Mesendoderm (in vitro differentiated cells): ENCODE results near the gene TSPAN14.

Experiments
- DNase-seq: peaks from one replicate; pipeline ENCODE4 v3.0.0; 2013
- H2AK5ac ChIP-seq: 2 replicates; pipeline ENCODE4 v1.6.1; 2013; ENCODE audit warnings: low read length, inconsistent platforms
- H2BK120ac ChIP-seq: 2 replicates; pipeline ENCODE4 v1.6.1; 2013; ENCODE audit warnings: low read depth, mild to moderate bottlenecking, low read length, moderate library complexity, mixed read lengths
- H2BK15ac ChIP-seq: replicated peaks from 2 replicates; pipeline ENCODE4 v1.6.1; 2013; ENCODE audit warnings: low read depth, mild to moderate bottlenecking, moderate library complexity
- H2BK5ac ChIP-seq: 2 replicates; pipeline ENCODE4 v1.6.1; 2013; ENCODE audit warnings: low read length, inconsistent platforms
- H3K18ac ChIP-seq: 2 replicates; pipeline ENCODE4 v1.6.1; 2013; ENCODE audit warnings: mild to moderate bottlenecking, low read length, mixed read lengths
- H3K23ac ChIP-seq: one replicate; pipeline ENCODE4 v1.6.1; 2013; ENCODE audit warnings: low read length
- H3K27ac ChIP-seq: 2 replicates; pipeline ENCODE4 v1.5.1; 2013; ENCODE audit warnings: low read depth, mild to moderate bottlenecking, inconsistent platforms, low read length, moderate library complexity
- H3K27me3 ChIP-seq: 2 replicates; pipeline ENCODE4 v1.6.1; 2013; ENCODE audit warnings: low read length, control low read depth, mild to moderate bottlenecking, inconsistent platforms; ENCODE audit not compliant: insufficient read depth, poor library complexity
- H3K36me3 ChIP-seq: 2 replicates; pipeline ENCODE4 v1.6.1; 2013; ENCODE audit warnings: low read length, inconsistent platforms; ENCODE audit not compliant: control insufficient read depth, insufficient read depth
- H3K4ac ChIP-seq: one replicate; pipeline ENCODE4 v1.6.1; 2013; ENCODE audit warnings: low read depth, mild to moderate bottlenecking, low read length, moderate library complexity
- H3K4me1 ChIP-seq: 2 replicates; pipeline ENCODE4 v1.6.1; 2013; ENCODE audit warnings: low read depth, low read length, inconsistent platforms; ENCODE audit not compliant: control insufficient read depth
- H3K4me2 ChIP-seq: 2 replicates; pipeline ENCODE4 v1.6.1; 2013; ENCODE audit warnings: low read length
- H3K4me3 ChIP-seq: 2 replicates; pipeline ENCODE4 v1.5.1; 2013; ENCODE audit warnings: mild to moderate bottlenecking, low read length
- H3K56ac ChIP-seq: one replicate; pipeline ENCODE4 v1.6.1; 2013; ENCODE audit warnings: low read length
- H3K79me1 ChIP-seq: 2 replicates; pipeline ENCODE4 v1.6.1; 2013; ENCODE audit warnings: low read length, inconsistent platforms
- H3K79me2 ChIP-seq: 2 replicates; pipeline ENCODE4 v1.6.1; 2013; ENCODE audit warnings: mild to moderate bottlenecking, low read length; ENCODE audit not compliant: control insufficient read depth, insufficient read depth
- H3K9ac ChIP-seq: 2 replicates; pipeline ENCODE4 v1.6.1; 2013; ENCODE audit warnings: low read length, inconsistent platforms
- H4K5ac ChIP-seq: one replicate; pipeline ENCODE4 v1.6.1; 2013; ENCODE audit warnings: low read length
- H4K8ac ChIP-seq: one replicate; pipeline ENCODE4 v1.6.1; 2013; ENCODE audit warnings: low read depth, mild to moderate bottlenecking, control low read depth, low read length, moderate library complexity
- WGBS: extraction: QIAGEN DNeasy Blood & Tissue Kit; methylation state at CpG from one replicate; pipeline ENCODE4 v1.1.7; 2013; ENCODE audit warnings: low lambda C conversion rate, missing lambda C conversion rate; ENCODE audit not compliant: insufficient coverage; ENCODE audit errors: extremely low coverage; 5-methylcytosine and 5-hydroxymethylcytosine counted together

Gene TSPAN14

DNA sequence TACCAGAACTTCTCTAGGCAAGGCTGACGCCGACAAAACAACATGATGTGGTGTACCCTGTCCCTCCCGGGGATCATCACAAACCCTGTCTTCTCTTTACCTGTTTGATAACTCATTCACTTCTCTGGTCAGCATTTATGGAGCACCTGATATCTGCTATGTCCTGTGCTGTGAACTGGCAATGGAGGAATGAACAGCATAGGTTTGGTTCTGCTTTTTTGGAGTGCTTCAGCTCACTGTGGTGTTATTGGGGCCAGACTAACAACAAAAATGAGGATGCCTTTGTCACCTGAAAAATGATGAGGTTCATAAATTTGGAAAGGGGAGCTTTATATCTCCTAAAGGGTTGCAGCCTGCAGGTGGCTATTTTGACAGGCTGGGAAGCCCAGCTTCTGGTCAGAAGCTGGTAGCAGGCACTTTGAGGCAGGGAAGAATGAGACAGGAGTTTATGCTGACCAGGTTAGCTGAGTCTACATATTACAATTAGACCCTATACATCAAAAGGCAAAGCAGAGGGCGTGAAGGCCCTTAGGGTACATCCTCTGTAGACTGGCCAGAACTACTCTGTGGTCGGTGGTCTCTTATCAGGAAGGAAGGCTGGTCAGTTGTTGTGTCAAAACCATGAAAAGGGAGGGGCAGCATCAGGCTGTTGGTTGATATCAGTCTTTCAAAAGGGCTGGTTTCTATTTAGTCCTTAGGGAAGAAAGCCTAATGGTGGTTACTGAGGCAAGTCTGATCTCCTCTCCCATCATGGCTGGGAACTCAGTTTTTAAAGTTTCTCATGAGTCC is 125.9 kb downstream of the TSPAN14 start:
- Histone ChIP-seq H3K18ac (no peak overlapping the region), H3K79me2 (no peaks in the 10 kb centered on the region), H3K27me3 (no peaks in the 10 kb centered on the region), H3K4me2 (no peak overlapping the region), H4K5ac (no peak overlapping the region), H3K4me3 (no peak overlapping the region), H3K56ac (no peak overlapping the region), H3K36me3 (no peaks in the 10 kb centered on the region), H2BK120ac (no peak overlapping the region), H3K4ac (no peak overlapping the region), H2BK5ac (no peak overlapping the region), H2BK15ac (no peak overlapping the region), H3K23ac (no peak overlapping the region), H2AK5ac (no peak overlapping the region), H3K9ac (no peak overlapping the region), H3K27ac (no peak overlapping the region), H3K4me1 (no peaks in the 10 kb centered on the region), H3K79me1 (no peaks in the 10 kb centered on the region), H4K8ac (no peak overlapping the region)
- DNase-seq: no peak
- no CpG with 5 or more reads among the region's 5 CpGs for WGBS

DNA sequence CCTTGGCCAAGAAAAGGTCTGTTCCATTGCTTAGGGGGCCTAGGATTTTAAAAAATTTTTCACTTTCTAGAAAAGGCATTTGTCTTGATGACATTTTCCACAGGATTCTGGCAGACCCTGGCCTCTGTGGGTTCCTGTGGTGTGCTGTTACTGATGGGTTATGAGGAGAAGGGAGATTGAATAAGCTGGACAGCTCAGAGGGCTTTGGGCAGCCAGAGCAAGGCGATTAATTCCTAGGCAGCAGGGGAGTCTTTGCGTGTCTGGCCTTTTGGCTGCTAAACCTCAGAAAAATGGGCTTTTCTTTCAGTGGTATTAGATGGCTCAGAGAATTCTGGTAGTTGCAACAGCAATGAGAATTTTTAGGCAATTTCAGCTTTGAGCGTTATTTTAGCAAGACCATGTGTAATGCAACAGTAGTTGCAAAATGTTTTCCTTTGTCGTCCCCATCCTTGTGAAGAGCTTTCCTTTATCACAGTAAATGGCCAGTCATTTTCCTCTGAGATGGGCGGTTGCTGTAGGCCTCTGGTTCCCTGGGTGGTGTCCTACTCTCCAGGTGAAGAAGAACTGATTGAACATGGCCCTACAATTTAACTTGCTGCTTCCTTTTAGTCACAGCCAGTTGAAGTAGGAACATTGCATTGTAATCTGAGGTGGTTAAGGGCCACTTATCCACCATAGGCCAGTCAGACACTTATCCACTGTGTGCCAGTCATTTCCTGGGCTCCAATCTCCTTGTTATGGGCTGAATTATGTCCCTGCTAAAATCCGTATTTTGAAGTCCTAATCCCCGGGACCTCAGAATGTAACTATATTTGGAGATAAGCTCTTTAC is 126.7 kb downstream of the TSPAN14 start:
- no peak overlapping the region for H2BK5ac ChIP-seq
- H3K36me3 ChIP-seq: no peaks in the 10 kb centered on the region
- no peaks in the 10 kb centered on the region for H3K4me1 ChIP-seq
- no peak overlapping the region for H3K4me3 ChIP-seq
- H3K9ac ChIP-seq: no peak overlapping the region
- WGBS: no CpG with 5 or more reads among the region's 7 CpGs
- no peaks in the 10 kb centered on the region for H3K27me3 ChIP-seq
- H3K56ac ChIP-seq: no peak overlapping the region
- no peaks in the 10 kb centered on the region for H3K79me2 ChIP-seq
- no peak overlapping the region for H3K23ac ChIP-seq
- H3K4ac ChIP-seq: no peak overlapping the region
- H3K27ac ChIP-seq: no peak overlapping the region
- no peak overlapping the region for H3K18ac ChIP-seq
- H3K79me1 ChIP-seq: no peaks in the 10 kb centered on the region
- H2BK15ac ChIP-seq: no peak overlapping the region
- no peak overlapping the region for H4K8ac ChIP-seq
- H2AK5ac ChIP-seq: no peak overlapping the region
- H4K5ac ChIP-seq: no peak overlapping the region
- H3K4me2 ChIP-seq: no peak overlapping the region
- no peak for DNase-seq
- H2BK120ac ChIP-seq: no peak overlapping the region

DNA sequence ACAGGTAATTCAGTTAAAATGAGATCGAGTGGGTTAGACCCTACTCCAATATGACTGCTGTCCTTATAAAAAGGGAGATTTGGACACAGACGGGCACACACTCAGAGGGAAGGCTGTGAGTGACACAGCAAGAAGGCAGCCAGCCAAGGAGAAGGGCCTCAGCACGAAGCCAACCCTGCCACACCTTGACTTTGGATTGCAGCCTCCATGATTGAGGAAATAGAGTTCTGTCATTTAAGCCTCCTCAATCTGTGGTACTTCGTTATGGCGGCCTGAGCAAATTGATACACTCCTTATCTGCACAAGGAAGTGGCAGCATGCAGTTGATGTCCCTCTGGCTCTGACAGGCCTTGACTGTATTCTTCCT is 127.3 kb downstream of the TSPAN14 start:
- WGBS: no CpG with 5 or more reads among the region's 5 CpGs
- H3K79me2 ChIP-seq: no peaks in the 10 kb centered on the region
- no peak for DNase-seq
- H3K4me3 ChIP-seq: no peak overlapping the region
- H2BK120ac ChIP-seq: no peak overlapping the region
- no peak overlapping the region for H4K5ac ChIP-seq
- no peak overlapping the region for H2AK5ac ChIP-seq
- no peak overlapping the region for H3K27ac ChIP-seq
- H3K79me1 ChIP-seq: no peaks in the 10 kb centered on the region
- H2BK5ac ChIP-seq: no peak overlapping the region
- no peak overlapping the region for H3K18ac ChIP-seq
- H3K56ac ChIP-seq: no peak overlapping the region
- no peak overlapping the region for H4K8ac ChIP-seq
- no peak overlapping the region for H3K4ac ChIP-seq
- no peak overlapping the region for H3K4me2 ChIP-seq
- H3K27me3 ChIP-seq: no peaks in the 10 kb centered on the region
- H3K36me3 ChIP-seq: no peaks in the 10 kb centered on the region
- H2BK15ac ChIP-seq: no peak overlapping the region
- H3K4me1 ChIP-seq: no peaks in the 10 kb centered on the region
- H3K23ac ChIP-seq: no peak overlapping the region
- H3K9ac ChIP-seq: no peak overlapping the region

DNA sequence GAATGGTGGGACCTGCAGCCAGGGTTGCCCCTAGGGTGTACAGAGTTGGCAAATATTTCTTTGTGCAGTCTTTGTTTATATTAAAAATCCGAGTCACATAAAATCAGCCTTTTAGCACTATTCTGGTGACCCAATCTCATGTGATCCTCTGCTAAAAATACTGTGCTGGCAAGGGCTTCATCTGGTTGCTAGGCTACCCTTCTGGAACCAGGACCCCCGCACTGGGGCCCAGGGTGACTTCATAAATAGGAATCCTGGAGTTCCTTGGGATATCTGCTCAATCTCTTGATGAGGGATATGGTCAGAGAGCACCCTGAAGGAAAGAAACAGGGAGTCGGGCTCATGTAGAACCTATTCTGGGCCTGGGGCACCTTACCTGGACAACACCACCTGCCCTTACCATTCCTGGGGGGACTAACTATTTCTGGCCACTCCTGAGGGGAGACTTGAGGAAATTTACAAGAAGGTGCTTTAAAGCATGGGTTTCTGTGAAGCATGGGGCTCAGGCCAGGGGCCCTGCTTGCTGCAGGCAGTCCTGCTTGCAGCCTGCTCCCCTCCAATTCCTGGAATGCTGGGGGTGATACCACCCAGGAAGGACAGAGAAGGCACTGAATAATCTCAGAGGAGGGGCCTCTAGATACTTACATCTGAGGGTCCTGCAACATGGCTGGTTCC is 128.3 kb downstream of the TSPAN14 start:
- H2BK120ac ChIP-seq: no peak overlapping the region
- no peak overlapping the region for H3K56ac ChIP-seq
- H3K4me1 ChIP-seq: no peaks in the 10 kb centered on the region
- H3K9ac ChIP-seq: no peak overlapping the region
- no peak overlapping the region for H2BK5ac ChIP-seq
- no peaks in the 10 kb centered on the region for H3K79me1 ChIP-seq
- no peaks in the 10 kb centered on the region for H3K79me2 ChIP-seq
- no peak overlapping the region for H2BK15ac ChIP-seq
- no peak overlapping the region for H3K4me2 ChIP-seq
- H3K27ac ChIP-seq: no peak overlapping the region
- no CpG with 5 or more reads among the region's 3 CpGs for WGBS
- no peaks in the 10 kb centered on the region for H3K36me3 ChIP-seq
- no peak overlapping the region for H3K4ac ChIP-seq
- no peak for DNase-seq
- no peak overlapping the region for H2AK5ac ChIP-seq
- H4K8ac ChIP-seq: no peak overlapping the region
- no peak overlapping the region for H4K5ac ChIP-seq
- no peaks in the 10 kb centered on the region for H3K27me3 ChIP-seq
- H3K23ac ChIP-seq: no peak overlapping the region
- no peak overlapping the region for H3K18ac ChIP-seq
- H3K4me3 ChIP-seq: no peak overlapping the region
